Testis (tissue), 3 donors: Measurements from ENCODE around the gene TDRD10. TPM values are rescaled to one million over a fixed set of nuclear protein-coding genes. Genes with fewer than 3 reads are reported as not detected.
A peak's percentile ranks its signal among the peaks of the same experiment; 100 is the strongest.

Experiments used
- DNase-seq: peaks from one replicate; pipeline ENCODE4 v3.0.0-alpha.2; 2019
- H3K27ac ChIP-seq, 2 donors: fragments of 200-600 bp; sonication (generic); one replicate each; pipeline ENCODE4 v1.5.1; 2019
- H3K27me3 ChIP-seq: fragments of 200-600 bp; sonication (generic); one replicate; pipeline ENCODE4 v1.5.1; 2019
- H3K36me3 ChIP-seq: fragments of 200-600 bp; sonication (generic); one replicate; pipeline ENCODE4 v1.5.1; 2017; ENCODE audit warnings: low read depth; ENCODE audit errors: missing control alignments
- H3K4me1 ChIP-seq: fragments of 200-600 bp; sonication (generic); one replicate; pipeline ENCODE4 v1.5.1; 2019
- H3K4me3 ChIP-seq, 2 donors: fragments of 200-600 bp; sonication (generic); one replicate each; pipeline ENCODE4 v1.5.1; 2017 to 2019
- H3K9me3 ChIP-seq: fragments of 200-600 bp; sonication (generic); one replicate; pipeline ENCODE4 v1.5.1; 2017
- CTCF ChIP-seq, 3 experiments: fragments of 450-650 bp in 2 of 3; fragments of 200-600 bp in 1 of 3; sonication (generic) in 1 of 3; IDR thresholded peaks; one replicate each; pipeline ENCODE4 v1.5.1; 2016 to 2019; ENCODE audit warnings: antibody characterized with exemption in 3 of 3, mild to moderate bottlenecking in 2 of 3, moderate library complexity in 1 of 3
- POLR2A ChIP-seq: fragments of 450-650 bp; IDR thresholded peaks from one replicate; pipeline ENCODE4 v1.6.1; 2017; ENCODE audit warnings: antibody characterized with exemption, mild to moderate bottlenecking, moderate library complexity
- WGBS, 2 donors: methylation state at CpG; one replicate each; pipeline ENCODE4 v1.1.5; 2018; 5-methylcytosine and 5-hydroxymethylcytosine counted together
- intact Hi-C: fragments of 100-400 bp; cut with DNase I; formaldehyde crosslinking; loops from one replicate; pipeline ENCODE4 v1.15.1; 2023; ENCODE audit warnings: low total_unique reads
- polyA plus RNA-seq: library from polyadenylated mRNA; stranded (reverse); fragments of 350-450 nt; fragmentation: Illumina TruSeq; extraction: RNeasy Lipid Tissue Mini Kit (QIAGEN cat#74804); gene quantifications from one replicate; pipeline ENCODE4 v1.2.3, GENCODE V29; 2014; ENCODE audit warnings: low read depth, low replicate concordance; ENCODE audit not compliant: insufficient read depth
- total RNA-seq, 2 donors: library from RNA; depleted of rRNA; stranded (reverse); fragments of >200 nt; gene quantifications; one replicate each; pipeline ENCODE4 v1.2.3, GENCODE V29; 2016

TDRD10 gene
- total and polyA plus RNA-seq, 3 donors from 2014 or later, result 50.9 to 123 (median 60.3) TPM

DNA sequence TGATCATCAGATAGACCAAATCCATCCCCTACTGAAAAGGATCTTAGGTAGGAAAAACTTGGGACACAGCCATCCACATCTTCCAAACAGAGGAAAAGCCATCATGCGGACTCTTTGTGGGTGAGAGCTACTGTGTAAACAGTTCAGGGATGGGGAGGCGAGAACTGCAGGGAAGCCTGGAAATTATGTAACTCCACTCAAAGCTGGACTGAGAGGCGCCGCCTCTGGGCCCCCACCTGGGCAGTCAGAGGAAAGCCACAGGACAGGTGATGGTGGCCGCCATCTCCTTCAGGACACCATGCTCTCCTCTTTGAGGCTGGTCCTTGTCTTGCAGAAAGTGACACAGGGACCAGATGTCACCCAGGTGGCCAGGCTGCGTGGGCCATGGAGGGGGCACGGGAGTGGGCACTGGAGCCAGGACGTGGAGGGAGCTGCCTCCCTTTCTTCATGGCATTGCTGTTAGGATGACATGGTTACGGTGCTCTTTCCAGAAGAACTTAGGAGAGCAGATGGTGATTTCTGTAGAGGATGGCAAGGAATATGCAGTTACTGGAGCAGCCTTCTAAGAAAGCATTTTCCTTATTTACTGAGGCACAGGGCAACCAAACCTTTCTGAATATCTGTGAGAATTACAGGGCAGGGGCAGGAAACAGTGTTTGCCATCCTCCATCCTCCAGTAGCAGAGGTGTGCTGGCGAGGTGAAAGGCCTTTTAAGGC lies 32.0 kb upstream of the TDRD10 start:
- H3K36me3 ChIP-seq, result no peaks in the 10 kb centered on the region
- TF ChIP-seq CTCF (IDR thresholded peaks at IDR 0.05) (no peak), POLR2A (no peak)
- intact Hi-C loops, result loop anchor here (10.0 kb wide), 1 partner anchor 65 kb away; the partner anchor contains the start of gene IL6R
- H3K27ac ChIP-seq, result no peak overlapping the region
- no peaks in the 10 kb centered on the region for H3K27me3 ChIP-seq
- peaks cover 23% of the 10 kb centered on the region for H3K4me1 ChIP-seq
- no peak for DNase-seq
- H3K9me3 ChIP-seq, result no peaks in the 10 kb centered on the region
- H3K4me3 ChIP-seq, result no peak overlapping the region
- WGBS, 2 donors, result 92 to 94% methylated on average over 6 to 10 of the region's 10 CpGs

DNA sequence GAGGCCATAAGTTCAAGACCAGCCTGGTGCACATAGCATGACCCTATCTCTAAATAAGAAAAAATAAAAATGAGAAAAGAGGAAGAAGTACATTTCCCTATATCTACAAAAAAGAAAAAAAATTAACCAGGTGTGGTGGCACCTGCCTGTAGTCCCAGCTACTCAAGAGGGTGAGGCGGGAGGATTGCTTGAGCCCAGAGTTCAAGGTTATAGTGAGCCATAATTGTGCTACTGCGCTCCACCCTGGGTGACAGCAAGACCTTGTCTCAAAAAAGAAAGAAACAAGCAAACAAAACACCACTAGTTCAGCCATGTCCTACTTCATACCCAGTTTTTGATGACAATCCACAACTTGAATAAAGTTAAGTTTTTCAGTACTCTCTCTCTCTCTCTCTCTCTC lies 30.7 kb upstream of the TDRD10 start:
- H3K4me3 ChIP-seq, result no peak overlapping the region
- no peak for TF ChIP-seq CTCF (IDR thresholded peaks at IDR 0.05)
- TF ChIP-seq POLR2A, result no peak
- no peak for DNase-seq
- no peaks in the 10 kb centered on the region for H3K27me3 ChIP-seq
- intact Hi-C loops, result loop anchor here (10.0 kb wide), 1 partner anchor 67 kb away; the partner anchor contains the start of gene IL6R
- no peak overlapping the region for H3K27ac ChIP-seq
- no peaks in the 10 kb centered on the region for H3K36me3 ChIP-seq
- H3K4me1 ChIP-seq, result peaks cover 27% of the 10 kb centered on the region
- H3K9me3 ChIP-seq, result no peaks in the 10 kb centered on the region
- 76 to 78% methylated on average over 2 of the region's 2 CpGs for WGBS, 2 donors

GRCh38 chr1:154474802-154475201 lies 27.2 kb upstream of the TDRD10 start:
- TF ChIP-seq CTCF (IDR thresholded peaks at IDR 0.05) (no peak), POLR2A (no peak)
- WGBS, 2 donors, result 43 to 56% methylated on average over 3 of the region's 3 CpGs
- no peaks in the 10 kb centered on the region for H3K36me3 ChIP-seq
- no peaks in the 10 kb centered on the region for H3K27me3 ChIP-seq
- DNase-seq, result peak; percentile 94
- peaks cover 40% of the 10 kb centered on the region for H3K4me1 ChIP-seq
- H3K27ac ChIP-seq, result no peak overlapping the region
- intact Hi-C loops, result loop anchor here (10.0 kb wide), 1 partner anchor 70 kb away; the partner anchor contains the start of gene IL6R
- no peak overlapping the region for H3K4me3 ChIP-seq
- no peaks in the 10 kb centered on the region for H3K9me3 ChIP-seq

GRCh38 chr1:154476791-154477190 lies 25.2 kb upstream of the TDRD10 start:
- H3K36me3 ChIP-seq, result no peaks in the 10 kb centered on the region
- H3K27me3 ChIP-seq, result no peaks in the 10 kb centered on the region
- peak overlapping the region; percentile 14 to 66 for H3K27ac ChIP-seq
- intact Hi-C loops, result loop anchor here (10.0 kb wide), 1 partner anchor 72 kb away; the partner anchor contains the start of gene IL6R
- peaks cover 46% of the 10 kb centered on the region for H3K4me1 ChIP-seq
- H3K9me3 ChIP-seq, result no peaks in the 10 kb centered on the region
- DNase-seq, result no peak
- TF ChIP-seq POLR2A (no peak), CTCF (IDR thresholded peaks at IDR 0.05) (no peak)
- 89 to 100% methylated on average over 1 of the region's 1 CpG for WGBS, 2 donors
- H3K4me3 ChIP-seq, result no peak overlapping the region
